ENCODE data around the gene TLL1. TPM values are rescaled to one million over a fixed set of nuclear protein-coding genes. Genes with fewer than 3 reads are reported as not detected.

The TLL1 gene
- polyA plus RNA-seq, 2 of the 4 experiments (the other 2 are of a cell fraction) = 0.01 to 0.13 TPM

GRCh38 chr4:166019441-166020220, 146.6 kb downstream of the TLL1 start:
- Histone ChIP-seq H3K4me3 (no peak overlapping the region), H3K4me1 (no peaks in the 10 kb centered on the region), H3K9me3 (no peaks in the 10 kb centered on the region), H3K4me2 (no peak overlapping the region), H3K27ac (no peak overlapping the region)
- no peak for ATAC-seq
- FAIRE-seq = no peak
- TF ChIP-seq RFX5 (IDR thresholded peaks at IDR 0.05) (no peak), HOXB5 (CRISPR knock-in tag; IDR thresholded peaks at IDR 0.05) (no peak), PHF8 (IDR thresholded peaks at IDR 0.05; ENCODE audit: borderline replicate concordance, low read depth) (no peak), TFCP2L1 (CRISPR knock-in tag; IDR thresholded peaks at IDR 0.05) (no peak), BCL3 (IDR thresholded peaks at IDR 0.05) (no peak), RAD21 (conservative IDR thresholded peaks at IDR 0.05 in 1 of 2, IDR thresholded peaks at IDR 0.05 in 1 of 2) (no peak), SMC3 (IDR thresholded peaks at IDR 0.05) (no peak), RNF2 (IDR thresholded peaks at IDR 0.05; ENCODE audit: borderline replicate concordance, low read depth) (no peak), KDM5A (IDR thresholded peaks at IDR 0.05) (no peak), ZNF302 (CRISPR knock-in tag; IDR thresholded peaks at IDR 0.05) (no peak), ZC3H11A (IDR thresholded peaks at IDR 0.05) (no peak), JUNB (IDR thresholded peaks at IDR 0.05) (no peak), RARB (CRISPR knock-in tag; IDR thresholded peaks at IDR 0.05) (no peak), USF2 (IDR thresholded peaks at IDR 0.05) (no peak), JUN (IDR thresholded peaks at IDR 0.05) (no peak), FOSB (CRISPR knock-in tag; IDR thresholded peaks at IDR 0.05) (no peak), EHF (CRISPR knock-in tag; IDR thresholded peaks at IDR 0.05) (no peak)
- 10% methylated on average over 2 of the region's 2 CpGs for WGBS (ENCODE audit: missing lambda C conversion rate)
- ChIA-PET CTCF (no interaction called here), POLR2A (no interaction called here)
- no peak for DNase-seq (ENCODE audit: low read depth in 1 of 2, low spot score in 1 of 2)

GRCh38 chr4:166021617-166022016, 148.6 kb downstream of the TLL1 start:
- H3K4me1 ChIP-seq = no peaks in the 10 kb centered on the region
- no peak for DNase-seq (ENCODE audit: low read depth in 1 of 2, low spot score in 1 of 2)
- 78% methylated on average over 9 of the region's 9 CpGs for WGBS (ENCODE audit: missing lambda C conversion rate)
- H3K9me3 ChIP-seq = no peaks in the 10 kb centered on the region
- CTCF ChIA-PET = no interaction called here
- H3K4me3 ChIP-seq = no peak overlapping the region
- no peak overlapping the region for H3K27ac ChIP-seq
- POLR2A ChIA-PET = no interaction called here
- FAIRE-seq = no peak
- no peak for ATAC-seq
- H3K4me2 ChIP-seq = no peak overlapping the region
- TF ChIP-seq SMC3 (IDR thresholded peaks at IDR 0.05) (no peak), KDM1A (IDR thresholded peaks at IDR 0.05; ENCODE audit: low read depth) (no peak), BHLHE40 (IDR thresholded peaks at IDR 0.05; ENCODE audit: low read depth, low read length) (no peak), USF2 (IDR thresholded peaks at IDR 0.05) (no peak), RAD21 (conservative IDR thresholded peaks at IDR 0.05 in 1 of 2, IDR thresholded peaks at IDR 0.05 in 1 of 2) (no peak), NPAS2 (CRISPR knock-in tag; IDR thresholded peaks at IDR 0.05; ENCODE audit: borderline replicate concordance) (no peak)

- DNase-seq (ENCODE audit: low read depth in 1 of 2, low spot score in 1 of 2) (no peak), FAIRE-seq (no peak), ATAC-seq (no peak)
- Histone ChIP-seq H3K27ac (no peak overlapping the region), H3K4me2 (no peak overlapping the region), H3K9me3 (no peaks in the 10 kb centered on the region), H3K4me3 (no peak overlapping the region), H3K4me1 (no peaks in the 10 kb centered on the region)
- CTCF ChIA-PET = no interaction called here
- POLR2A ChIA-PET = no interaction called here
- TF ChIP-seq EHMT2 (IDR thresholded peaks at IDR 0.05; ENCODE audit: low read depth) = no peak
- TF ChIP-seq MAFK (IDR thresholded peaks at IDR 0.05; ENCODE audit: partially characterized antibody) = peak; percentile 3
- 13% methylated on average over 2 of the region's 2 CpGs for WGBS (ENCODE audit: missing lambda C conversion rate)
These were observed 161.9 kb downstream of the TLL1 start for GRCh38 chr4:166034965-166035364.

Measured in A549 (cell line).